Smooth muscle cell (in vitro differentiated cells): ENCODE data around the gene EIF2S2. TPM values are rescaled to one million over a fixed set of nuclear protein-coding genes. Genes with fewer than 3 reads are reported as not detected.

Source experiments
- DNase-seq: peaks from one replicate; lab custom pipeline; 2025; ENCODE audit not compliant: unreplicated experiment; lab: John Stamatoyannopoulos, UW
- H2AFZ ChIP-seq: fragments of 200-600 bp; sonication (generic); 2 replicates; pipeline ENCODE4 v1.6.0; 2016; ENCODE audit warnings: antibody characterized with exemption, low read depth, mild to moderate bottlenecking
- H3F3A ChIP-seq: fragments of 200-600 bp; sonication (generic); 2 replicates; pipeline ENCODE4 v1.6.0; 2017; ENCODE audit warnings: antibody characterized with exemption, low read depth
- H3K27ac ChIP-seq: fragments of 200-600 bp; sonication (generic); 2 replicates; pipeline ENCODE4 v1.5.1; 2016; ENCODE audit warnings: low read depth, mild to moderate bottlenecking
- H3K27me3 ChIP-seq: fragments of 200-600 bp; sonication (generic); 2 replicates; pipeline ENCODE4 v1.6.1; 2016; ENCODE audit warnings: low read depth, mild to moderate bottlenecking
- H3K36me3 ChIP-seq: fragments of 200-600 bp; sonication (generic); 2 replicates; pipeline ENCODE4 v1.5.1; 2016; ENCODE audit warnings: low read depth
- H3K4me1 ChIP-seq: fragments of 200-600 bp; sonication (generic); 2 replicates; pipeline ENCODE4 v1.5.1; 2016; ENCODE audit warnings: low read depth
- H3K4me2 ChIP-seq: fragments of 200-600 bp; sonication (generic); 2 replicates; pipeline ENCODE4 v1.6.0; 2016; ENCODE audit warnings: mild to moderate bottlenecking
- H3K4me3 ChIP-seq: fragments of 200-600 bp; sonication (generic); 2 replicates; pipeline ENCODE4 v1.5.1; 2016; ENCODE audit warnings: mild to moderate bottlenecking
- H3K79me2 ChIP-seq: fragments of 200-600 bp; sonication (generic); 2 replicates; pipeline ENCODE4 v1.6.0; 2016; ENCODE audit warnings: low read depth, mild to moderate bottlenecking
- H3K9ac ChIP-seq: fragments of 200-600 bp; sonication (generic); 2 replicates; pipeline ENCODE4 v1.6.0; 2016; ENCODE audit warnings: low read depth
- H3K9me3 ChIP-seq: fragments of 200-600 bp; sonication (generic); replicated peaks from 2 replicates; pipeline ENCODE4 v1.5.1; 2016; ENCODE audit warnings: low read depth
- H4K20me1 ChIP-seq: fragments of 200-600 bp; sonication (generic); 2 replicates; pipeline ENCODE4 v1.6.0; 2016; ENCODE audit warnings: low read depth
- CTCF ChIP-seq: fragments of 200-600 bp; sonication (generic); IDR thresholded peaks from 2 replicates; pipeline ENCODE4 v1.5.1; 2017; ENCODE audit warnings: borderline replicate concordance, mild to moderate bottlenecking, antibody characterized with exemption; ENCODE audit not compliant: insufficient read depth, poor library complexity, severe bottlenecking
- WGBS: methylation state at CpG from one replicate; pipeline ENCODE4 v1.1.7; 2016; ENCODE audit warnings: low lambda C conversion rate; 5-methylcytosine and 5-hydroxymethylcytosine counted together
- polyA plus RNA-seq: library from polyadenylated mRNA; unstranded; fragments of >200 nt; fragmentation: Nextera tagmentation; extraction: Ambion mirVana; gene quantifications from 2 replicates; pipeline ENCODE4 v1.2.1, GENCODE V29; 2016
- total RNA-seq: library from RNA; depleted of rRNA; stranded (reverse); fragments of >200 nt; gene quantifications from 2 replicates; pipeline ENCODE4 v1.2.3, GENCODE V29; 2014

EIF2S2 gene
- total and polyA plus RNA-seq, 2 experiments from 2014 or later: 38.6 to 69.8 TPM

- WGBS: 52% methylated on average over 2 of the region's 2 CpGs
- Histone ChIP-seq H3K27me3 (no peaks in the 10 kb centered on the region), H3K4me1 (no peaks in the 10 kb centered on the region), H3K36me3 (no peaks in the 10 kb centered on the region), H3K4me2 (no peak overlapping the region), H4K20me1 (no peaks in the 10 kb centered on the region), H2AFZ (no peak overlapping the region), H3F3A (no peaks in the 10 kb centered on the region), H3K4me3 (no peak overlapping the region), H3K9ac (no peak overlapping the region), H3K79me2 (no peaks in the 10 kb centered on the region), H3K9me3 (no peaks in the 10 kb centered on the region), H3K27ac (no peak overlapping the region)
- DNase-seq: no peak
- TF ChIP-seq CTCF: no peak
Observed at GRCh38 chr20:34124469-34125249, 12.6 kb upstream of the EIF2S2 start.

- Histone ChIP-seq H3K4me3 (no peak overlapping the region), H3K36me3 (no peaks in the 10 kb centered on the region), H4K20me1 (no peaks in the 10 kb centered on the region), H3K27ac (no peak overlapping the region), H2AFZ (no peak overlapping the region), H3K27me3 (no peaks in the 10 kb centered on the region), H3K79me2 (no peaks in the 10 kb centered on the region), H3K9me3 (no peaks in the 10 kb centered on the region), H3K9ac (no peak overlapping the region), H3F3A (no peaks in the 10 kb centered on the region), H3K4me2 (no peak overlapping the region), H3K4me1 (no peaks in the 10 kb centered on the region)
- no peak for TF ChIP-seq CTCF
- DNase-seq: no peak
Observed at GRCh38 chr20:34123309-34123708, 11.3 kb upstream of the EIF2S2 start.

DNA sequence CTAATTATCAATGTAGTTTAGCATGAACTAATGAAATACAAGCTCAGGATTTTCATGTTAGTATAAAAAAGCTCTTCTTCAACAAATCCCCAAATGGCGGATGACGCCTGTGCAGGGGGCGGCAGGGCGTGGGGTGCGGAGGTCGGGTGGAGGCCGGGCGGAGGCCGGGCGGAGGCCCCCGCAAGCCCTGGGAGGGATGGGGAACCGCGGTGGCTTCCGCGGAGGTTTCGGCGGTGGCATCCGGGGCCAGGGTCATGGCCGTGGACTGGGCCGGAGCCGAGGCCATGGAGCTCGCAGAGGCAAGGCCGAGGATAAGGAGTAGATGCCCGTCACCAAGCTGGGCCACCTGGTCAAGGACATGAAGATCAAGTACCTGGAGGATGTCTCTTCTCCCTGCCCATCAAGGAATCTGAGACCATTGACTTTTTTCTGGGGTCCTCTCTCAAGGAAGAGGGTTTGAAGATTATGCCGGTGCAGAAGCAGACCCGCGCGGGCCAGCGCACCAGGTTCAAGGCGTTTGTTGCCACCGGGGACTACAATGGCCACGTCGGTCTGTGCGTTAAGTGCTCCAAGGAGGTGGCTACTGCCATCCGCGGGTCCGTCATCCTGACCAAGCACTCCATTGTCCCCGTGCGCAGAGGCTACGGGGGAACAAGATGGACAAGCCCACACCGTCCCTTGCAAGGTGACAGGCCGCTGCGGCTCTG is 10.4 kb upstream of the EIF2S2 start:
- no peaks in the 10 kb centered on the region for H3K27me3 ChIP-seq
- H3K36me3 ChIP-seq: no peaks in the 10 kb centered on the region
- H3K79me2 ChIP-seq: no peaks in the 10 kb centered on the region
- no peak overlapping the region for H3K4me2 ChIP-seq
- no peak for DNase-seq
- H3F3A ChIP-seq: no peaks in the 10 kb centered on the region
- H2AFZ ChIP-seq: no peak overlapping the region
- no peaks in the 10 kb centered on the region for H3K9me3 ChIP-seq
- no peak for TF ChIP-seq CTCF
- H3K4me1 ChIP-seq: no peaks in the 10 kb centered on the region
- H3K27ac ChIP-seq: no peak overlapping the region
- no peak overlapping the region for H3K4me3 ChIP-seq
- WGBS: 95% methylated on average over 43 of the region's 43 CpGs
- H3K9ac ChIP-seq: no peak overlapping the region
- no peaks in the 10 kb centered on the region for H4K20me1 ChIP-seq
